Measurements from ENCODE around the gene FAM240A. TPM values are rescaled to one million over a fixed set of nuclear protein-coding genes. Genes with fewer than 3 reads are reported as not detected.

FAM240A gene
- total RNA-seq, 1 experiment from 2014 or later = not detected

DNA sequence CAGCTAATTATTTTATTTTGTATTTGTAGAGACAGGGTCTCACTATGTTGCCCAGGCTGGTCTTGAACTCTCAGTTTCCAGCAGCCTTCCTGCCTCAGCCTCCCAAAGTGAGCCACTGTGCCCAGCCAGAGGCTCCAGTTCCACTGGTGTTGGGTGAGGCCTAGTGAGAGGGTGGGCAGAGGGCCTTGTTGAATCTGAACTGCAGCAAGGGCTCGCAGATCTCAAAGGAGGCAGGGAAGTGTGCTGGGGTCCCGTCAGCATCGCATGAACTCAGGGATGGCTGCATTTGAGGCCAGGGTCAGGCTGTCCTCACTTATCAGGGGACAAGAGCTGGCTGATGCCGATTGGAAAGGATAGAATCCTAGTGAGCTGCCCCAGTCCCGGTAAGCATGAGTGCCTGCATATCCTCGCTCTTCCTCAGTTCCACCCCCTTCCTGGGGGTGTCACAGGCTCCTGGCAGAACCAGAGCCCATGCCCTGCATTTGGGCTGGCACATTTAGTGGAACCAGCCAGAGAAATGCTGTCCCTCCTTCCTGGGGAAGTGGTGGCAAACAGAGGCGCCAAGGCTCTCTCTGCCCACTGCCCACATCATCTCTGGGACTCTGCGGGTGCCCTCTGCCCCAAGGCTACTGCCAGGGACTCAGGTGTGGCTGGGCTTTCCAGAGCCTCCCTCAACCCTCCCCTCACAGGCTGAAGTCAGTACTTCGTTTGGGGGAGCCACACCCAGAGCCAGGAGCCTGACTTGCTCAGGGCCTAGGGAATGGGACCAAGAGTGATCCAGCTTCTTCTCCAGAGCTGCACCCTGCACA, 57.1 kb downstream of the FAM240A start:
- Mint-ChIP-seq H3K9me3 (ENCODE audit: low read depth, unreplicated experiment) (no peaks in the 10 kb centered on the region), H3K27me3 (ENCODE audit: unreplicated experiment) (peaks cover 12% of the 10 kb centered on the region), H3K4me1 (ENCODE audit: low read depth, unreplicated experiment) (no peaks in the 10 kb centered on the region), H3K27ac (ENCODE audit: unreplicated experiment) (no peak overlapping the region), H3K4me3 (ENCODE audit: low read depth, unreplicated experiment) (no peak overlapping the region), H3K36me3 (ENCODE audit: insufficient read depth, unreplicated experiment) (peaks cover 11% of the 10 kb centered on the region)
- TF ChIP-seq, protein P1, sequence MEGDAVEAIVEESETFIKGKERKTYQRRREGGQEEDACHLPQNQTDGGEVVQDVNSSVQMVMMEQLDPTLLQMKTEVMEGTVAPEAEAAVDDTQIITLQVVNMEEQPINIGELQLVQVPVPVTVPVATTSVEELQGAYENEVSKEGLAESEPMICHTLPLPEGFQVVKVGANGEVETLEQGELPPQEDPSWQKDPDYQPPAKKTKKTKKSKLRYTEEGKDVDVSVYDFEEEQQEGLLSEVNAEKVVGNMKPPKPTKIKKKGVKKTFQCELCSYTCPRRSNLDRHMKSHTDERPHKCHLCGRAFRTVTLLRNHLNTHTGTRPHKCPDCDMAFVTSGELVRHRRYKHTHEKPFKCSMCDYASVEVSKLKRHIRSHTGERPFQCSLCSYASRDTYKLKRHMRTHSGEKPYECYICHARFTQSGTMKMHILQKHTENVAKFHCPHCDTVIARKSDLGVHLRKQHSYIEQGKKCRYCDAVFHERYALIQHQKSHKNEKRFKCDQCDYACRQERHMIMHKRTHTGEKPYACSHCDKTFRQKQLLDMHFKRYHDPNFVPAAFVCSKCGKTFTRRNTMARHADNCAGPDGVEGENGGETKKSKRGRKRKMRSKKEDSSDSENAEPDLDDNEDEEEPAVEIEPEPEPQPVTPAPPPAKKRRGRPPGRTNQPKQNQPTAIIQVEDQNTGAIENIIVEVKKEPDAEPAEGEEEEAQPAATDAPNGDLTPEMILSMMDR (IDR thresholded peaks at IDR 0.05; ENCODE audit: unreplicated experiment) = no peak
- DNase-seq = no peak
- intact Hi-C loops (cut with micrococcal nuclease; ENCODE audit: unreplicated experiment) = no loop called here
- CTCF ChIA-PET = no interaction called here
- BruUV-seq (replicated peaks) = no TSS peak

DNA sequence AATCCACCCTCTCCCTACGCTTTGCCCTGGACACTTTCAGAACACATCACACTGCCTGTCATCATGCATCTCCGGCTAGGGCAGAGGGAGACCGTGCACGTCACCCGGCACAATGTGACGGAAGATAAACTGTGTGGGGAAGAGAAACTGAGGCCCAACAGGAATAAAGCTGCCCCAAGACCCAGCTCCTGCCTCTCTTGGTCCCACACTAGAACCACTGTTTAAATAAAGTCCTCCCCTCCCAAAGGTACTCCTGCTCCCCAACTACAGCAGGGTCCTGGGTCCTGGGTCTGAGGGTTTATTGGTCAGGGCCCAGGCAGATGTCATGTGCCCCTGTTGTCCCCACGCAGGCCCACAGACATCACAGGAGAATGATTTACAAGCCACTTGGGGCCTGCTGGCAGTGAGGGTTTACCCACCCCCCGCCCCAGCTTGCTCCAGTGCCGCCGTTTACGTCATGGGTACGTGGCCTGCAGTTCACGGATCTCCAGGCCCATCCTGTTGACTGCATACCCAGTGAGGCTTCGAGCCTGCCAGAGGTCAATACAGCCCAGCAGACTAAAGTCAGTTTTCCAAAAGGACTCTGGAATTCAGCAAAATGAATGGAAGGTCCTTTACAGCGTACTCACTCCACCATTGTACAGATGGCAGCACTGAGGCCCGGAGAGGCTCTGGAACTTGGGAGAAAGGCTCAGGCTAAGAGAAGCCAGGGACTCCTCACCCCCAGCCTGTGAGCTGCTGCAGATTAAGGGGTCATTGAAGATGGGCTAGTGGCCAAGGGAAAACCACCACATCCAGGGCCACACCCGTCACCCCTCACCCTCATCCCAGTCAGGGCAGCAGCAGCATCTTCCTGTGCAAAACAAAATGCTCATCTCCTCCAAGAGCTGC, 57.9 kb downstream of the FAM240A start:
- Mint-ChIP-seq H3K4me3 (ENCODE audit: low read depth, unreplicated experiment) (no peak overlapping the region), H3K27ac (ENCODE audit: unreplicated experiment) (no peak overlapping the region), H3K9me3 (ENCODE audit: low read depth, unreplicated experiment) (no peaks in the 10 kb centered on the region), H3K36me3 (ENCODE audit: insufficient read depth, unreplicated experiment) (peaks cover 11% of the 10 kb centered on the region), H3K27me3 (ENCODE audit: unreplicated experiment) (peaks cover 12% of the 10 kb centered on the region), H3K4me1 (ENCODE audit: low read depth, unreplicated experiment) (no peaks in the 10 kb centered on the region)
- DNase-seq = no peak
- TF ChIP-seq, protein P1 (IDR thresholded peaks at IDR 0.05; ENCODE audit: unreplicated experiment) = no peak
- CTCF ChIA-PET = no interaction called here
- BruUV-seq (replicated peaks) = no TSS peak
- intact Hi-C loops (cut with micrococcal nuclease; ENCODE audit: unreplicated experiment) = no loop called here

DNA sequence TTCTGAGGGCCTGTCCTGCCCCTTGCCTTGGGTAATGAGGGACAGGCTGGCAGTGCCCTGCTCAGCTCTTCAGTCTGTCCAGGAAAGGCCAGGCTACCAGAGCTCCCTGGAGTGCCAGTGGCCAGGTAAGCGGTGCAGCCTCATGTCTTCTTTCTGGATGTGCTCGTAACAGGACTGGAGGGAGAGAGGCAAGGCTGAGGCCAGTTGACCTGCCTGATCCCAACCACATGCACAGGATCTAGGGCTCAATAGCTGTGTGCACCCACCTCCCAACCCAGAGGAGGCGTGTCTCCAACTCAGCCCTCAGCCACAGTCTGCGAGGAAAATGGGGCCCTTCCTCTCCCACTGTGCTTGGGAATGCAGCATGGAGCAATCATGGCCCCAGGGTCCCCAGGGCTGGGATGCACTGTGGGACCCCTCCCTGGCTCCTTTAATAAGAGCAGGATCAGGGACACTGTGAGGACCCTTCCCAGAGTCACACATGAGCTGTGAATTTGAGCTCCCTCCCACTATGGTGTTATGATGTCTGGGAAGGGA, 58.6 kb downstream of the FAM240A start:
- TF ChIP-seq, protein P1 (IDR thresholded peaks at IDR 0.05; ENCODE audit: unreplicated experiment) = no peak
- H3K36me3 Mint-ChIP-seq (ENCODE audit: insufficient read depth, unreplicated experiment) = peaks cover 11% of the 10 kb centered on the region
- H3K4me1 Mint-ChIP-seq (ENCODE audit: low read depth, unreplicated experiment) = no peaks in the 10 kb centered on the region
- no peak overlapping the region for H3K4me3 Mint-ChIP-seq (ENCODE audit: low read depth, unreplicated experiment)
- no peak overlapping the region for H3K27ac Mint-ChIP-seq (ENCODE audit: unreplicated experiment)
- peaks cover 9% of the 10 kb centered on the region for H3K27me3 Mint-ChIP-seq (ENCODE audit: unreplicated experiment)
- H3K9me3 Mint-ChIP-seq (ENCODE audit: low read depth, unreplicated experiment) = no peaks in the 10 kb centered on the region
- intact Hi-C loops (cut with micrococcal nuclease; ENCODE audit: unreplicated experiment) = no loop called here
- no peak for DNase-seq
- CTCF ChIA-PET = no interaction called here
- BruUV-seq (replicated peaks) = no TSS peak

DNA sequence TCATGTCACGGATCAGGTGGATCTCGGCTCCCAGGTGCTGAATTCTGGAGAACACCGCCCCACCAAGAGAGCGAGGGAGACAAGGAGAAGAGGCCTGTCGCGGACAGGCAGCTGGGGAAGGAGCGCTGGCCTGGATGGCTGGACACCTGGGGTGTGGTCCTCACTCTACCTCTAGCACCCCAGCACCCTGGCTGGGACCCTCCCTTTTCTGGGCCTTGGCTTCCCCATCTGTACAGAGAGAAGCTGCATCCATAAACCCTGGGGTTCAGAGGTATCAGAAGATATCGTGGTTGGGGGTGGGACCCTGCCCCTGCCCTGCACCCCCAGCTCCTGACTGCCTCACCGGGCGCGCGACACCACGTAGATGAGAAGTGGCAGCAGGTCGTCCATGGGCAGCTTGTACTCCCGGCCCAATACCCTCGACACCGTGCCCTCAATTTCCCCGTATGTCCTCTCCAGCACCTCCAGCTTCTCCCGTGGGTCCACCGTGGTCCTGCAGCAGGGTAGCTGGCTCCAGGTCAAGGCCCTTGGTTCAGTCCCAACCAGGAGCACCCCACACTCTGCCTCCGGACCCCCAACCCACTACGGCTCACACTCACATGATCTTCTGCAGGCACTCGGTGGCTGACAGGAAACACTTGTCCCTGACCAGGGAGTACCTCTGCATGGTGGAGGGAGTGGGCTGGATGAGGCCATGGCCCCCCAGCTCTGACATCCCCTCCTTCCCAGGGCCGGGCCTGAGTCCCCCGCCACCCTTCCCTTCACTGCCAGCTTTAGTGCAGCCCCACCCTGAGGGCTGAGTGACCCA, 59.4 kb downstream of the FAM240A start:
- no peaks in the 10 kb centered on the region for H3K4me1 Mint-ChIP-seq (ENCODE audit: low read depth, unreplicated experiment)
- intact Hi-C loops (cut with micrococcal nuclease; ENCODE audit: unreplicated experiment) = no loop called here
- CTCF ChIA-PET = no interaction called here
- peaks cover under 1% of the 10 kb centered on the region for H3K27me3 Mint-ChIP-seq (ENCODE audit: unreplicated experiment)
- no peak overlapping the region for H3K4me3 Mint-ChIP-seq (ENCODE audit: low read depth, unreplicated experiment)
- TF ChIP-seq, protein P1 (IDR thresholded peaks at IDR 0.05; ENCODE audit: unreplicated experiment) = no peak
- no peaks in the 10 kb centered on the region for H3K9me3 Mint-ChIP-seq (ENCODE audit: low read depth, unreplicated experiment)
- BruUV-seq (replicated peaks) = no TSS peak
- H3K27ac Mint-ChIP-seq (ENCODE audit: unreplicated experiment) = no peak overlapping the region
- peaks cover 10% of the 10 kb centered on the region for H3K36me3 Mint-ChIP-seq (ENCODE audit: insufficient read depth, unreplicated experiment)
- no peak for DNase-seq

All from Calu3 (cell line).